ENCODE data around the gene TTYH3. TPM values are rescaled to one million over a fixed set of nuclear protein-coding genes. Genes with fewer than 3 reads are reported as not detected.
A peak's percentile ranks its signal among the peaks of the same experiment; 100 is the strongest.

The TTYH3 gene
- total and polyA plus RNA-seq, 2 donors (not counting 1 experiment from before 2014, with no cell fraction given): 17.4 to 19.7 TPM

GRCh38 chr7:2684501-2684900, 52.7 kb downstream of the TTYH3 start:
- H3K27ac ChIP-seq (ENCODE audit: insufficient read depth, low read length): no peak overlapping the region
- H3K4me1 ChIP-seq (ENCODE audit: control insufficient read depth, extremely low read depth, insufficient read depth, low read length): peaks cover 6% of the 10 kb centered on the region
- H3K27me3 ChIP-seq (ENCODE audit: control insufficient read depth, insufficient read depth, low read length): peaks cover 18% of the 10 kb centered on the region
- H2AFZ ChIP-seq (ENCODE audit: low read length): no peak overlapping the region
- TF ChIP-seq CTCF (conservative IDR thresholded peaks at IDR 0.05 in 1 of 2, IDR thresholded peaks at IDR 0.05 in 1 of 2; ENCODE audit: low read depth in 1 of 2, low read length in 2 of 2) (no peak), EZH2 (IDR thresholded peaks at IDR 0.05; ENCODE audit: low read length, missing control alignments) (no peak)
- H3K4me2 ChIP-seq (ENCODE audit: extremely low read depth, insufficient read depth, low read length): no peak overlapping the region
- H3K9me3 ChIP-seq (ENCODE audit: control insufficient read depth, insufficient read depth, low read depth, low read length): no peaks in the 10 kb centered on the region
- H3K9ac ChIP-seq (ENCODE audit: insufficient read depth, low read length): no peak overlapping the region
- H3K79me2 ChIP-seq (ENCODE audit: control insufficient read depth, insufficient read depth, low read length): no peaks in the 10 kb centered on the region
- no peaks in the 10 kb centered on the region for H3K36me3 ChIP-seq (ENCODE audit: control insufficient read depth, insufficient read depth, low read length)
- no peaks in the 10 kb centered on the region for H4K20me1 ChIP-seq (ENCODE audit: control insufficient read depth, extremely low read depth, insufficient read depth, low read length)
- H3K4me3 ChIP-seq (replicated peaks in 1 of 4; ENCODE audit: control extremely low read depth in 1 of 4, insufficient read depth in 1 of 4, low read depth in 3 of 4, low read length in 4 of 4): no peak overlapping the region
- no peak for DNase-seq (ENCODE audit: low read depth in 2 of 2)

DNA sequence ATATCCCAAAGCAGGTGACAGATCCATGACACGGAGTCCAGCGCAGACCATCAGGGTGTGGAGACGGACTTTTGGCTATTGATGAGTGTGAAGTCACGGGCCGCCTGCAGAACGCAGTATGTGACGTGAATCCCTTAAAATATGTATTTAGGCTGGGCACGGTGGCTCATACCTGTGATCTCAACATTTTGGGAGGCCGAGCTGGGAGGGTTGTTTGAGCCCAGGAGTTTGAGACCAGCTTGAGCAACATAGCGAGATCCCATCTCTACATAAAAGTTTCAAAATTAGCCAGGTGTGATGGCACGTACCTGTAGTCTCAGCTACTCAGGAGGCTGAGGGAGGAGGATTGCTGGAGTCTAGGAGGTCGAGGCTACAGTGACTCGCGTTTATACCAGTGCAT, 54.3 kb downstream of the TTYH3 start:
- H3K36me3 ChIP-seq (ENCODE audit: control insufficient read depth, insufficient read depth, low read length): no peaks in the 10 kb centered on the region
- peaks cover 6% of the 10 kb centered on the region for H3K4me1 ChIP-seq (ENCODE audit: control insufficient read depth, extremely low read depth, insufficient read depth, low read length)
- no peak for DNase-seq (ENCODE audit: low read depth in 2 of 2)
- TF ChIP-seq CTCF (conservative IDR thresholded peaks at IDR 0.05 in 1 of 2, IDR thresholded peaks at IDR 0.05 in 1 of 2; ENCODE audit: low read depth in 1 of 2, low read length in 2 of 2) (no peak), EZH2 (IDR thresholded peaks at IDR 0.05; ENCODE audit: low read length, missing control alignments) (no peak)
- H3K27me3 ChIP-seq (ENCODE audit: control insufficient read depth, insufficient read depth, low read length): peaks cover 27% of the 10 kb centered on the region
- H3K4me2 ChIP-seq (ENCODE audit: extremely low read depth, insufficient read depth, low read length): no peak overlapping the region
- H3K79me2 ChIP-seq (ENCODE audit: control insufficient read depth, insufficient read depth, low read length): no peaks in the 10 kb centered on the region
- no peak overlapping the region for H3K4me3 ChIP-seq (replicated peaks in 1 of 4; ENCODE audit: control extremely low read depth in 1 of 4, insufficient read depth in 1 of 4, low read depth in 3 of 4, low read length in 4 of 4)
- no peak overlapping the region for H2AFZ ChIP-seq (ENCODE audit: low read length)
- H3K27ac ChIP-seq (ENCODE audit: insufficient read depth, low read length): no peak overlapping the region
- H3K9me3 ChIP-seq (ENCODE audit: control insufficient read depth, insufficient read depth, low read depth, low read length): no peaks in the 10 kb centered on the region
- no peaks in the 10 kb centered on the region for H4K20me1 ChIP-seq (ENCODE audit: control insufficient read depth, extremely low read depth, insufficient read depth, low read length)
- H3K9ac ChIP-seq (ENCODE audit: insufficient read depth, low read length): no peak overlapping the region

- Histone ChIP-seq H3K4me1 (ENCODE audit: control insufficient read depth, extremely low read depth, insufficient read depth, low read length) (peaks cover 6% of the 10 kb centered on the region), H2AFZ (ENCODE audit: low read length) (no peak overlapping the region), H3K27ac (ENCODE audit: insufficient read depth, low read length) (no peak overlapping the region), H3K27me3 (ENCODE audit: control insufficient read depth, insufficient read depth, low read length) (peaks cover 27% of the 10 kb centered on the region), H3K9me3 (ENCODE audit: control insufficient read depth, insufficient read depth, low read depth, low read length) (no peaks in the 10 kb centered on the region), H4K20me1 (ENCODE audit: control insufficient read depth, extremely low read depth, insufficient read depth, low read length) (no peaks in the 10 kb centered on the region), H3K9ac (ENCODE audit: insufficient read depth, low read length) (no peak overlapping the region), H3K4me3 (replicated peaks in 1 of 4; ENCODE audit: control extremely low read depth in 1 of 4, insufficient read depth in 1 of 4, low read depth in 3 of 4, low read length in 4 of 4) (peak overlapping the region in 1 of 4 experiments; percentile 32), H3K4me2 (ENCODE audit: extremely low read depth, insufficient read depth, low read length) (peak overlapping the region; percentile 52), H3K79me2 (ENCODE audit: control insufficient read depth, insufficient read depth, low read length) (no peaks in the 10 kb centered on the region), H3K36me3 (ENCODE audit: control insufficient read depth, insufficient read depth, low read length) (no peaks in the 10 kb centered on the region)
- peak in 1 of 2 donors; percentile 73 for DNase-seq (ENCODE audit: low read depth in 2 of 2)
- peak; percentile 78 for TF ChIP-seq EZH2 (IDR thresholded peaks at IDR 0.05; ENCODE audit: low read length, missing control alignments)
- no peak for TF ChIP-seq CTCF (conservative IDR thresholded peaks at IDR 0.05 in 1 of 2, IDR thresholded peaks at IDR 0.05 in 1 of 2; ENCODE audit: low read depth in 1 of 2, low read length in 2 of 2)
Observed at GRCh38 chr7:2687338-2687869, 55.6 kb downstream of the TTYH3 start.

Data from fibroblast of lung (primary cell).